PC-3 (cell line): Measurements from ENCODE around the gene MSH6. TPM values are rescaled to one million over a fixed set of nuclear protein-coding genes. Genes with fewer than 3 reads are reported as not detected.

Source experiments
- ATAC-seq: fragments of 200-7000 bp; cut with Tn5 transposase; 2 replicates; pipeline ENCODE4 v1.9.1; 2020; ENCODE audit warnings: mild to moderate bottlenecking, moderate library complexity
- Bru-seq: library from RNA; stranded (reverse); fragments of 400-500 nt; gene quantifications from one replicate; lab custom pipeline; 2021; lab: Mats Ljungman, UMichigan
- BruChase-seq, 2 experiments: library from RNA; stranded (reverse); fragments of 400-500 nt; gene quantifications; one replicate each; lab custom pipeline; 2021; lab: Mats Ljungman, UMichigan
- BruUV-seq: library from RNA; stranded (reverse); fragments of 400-500 nt; replicated peaks from 2 replicates; lab custom pipeline; 2021; lab: Mats Ljungman, UMichigan
- CTCF ChIA-PET: fragments of 300-600 bp; sonication (Branson Sonifier 250); formaldehyde crosslinking; loops from one replicate; lab custom pipeline; 2022; ENCODE audit warnings: antibody characterized with exemption; lab: Charles Lee
- POLR2A ChIA-PET: fragments of 300-600 bp; sonication (Branson Sonifier 250); formaldehyde crosslinking; loops from one replicate; lab custom pipeline; 2022; ENCODE audit warnings: antibody characterized with exemption; ENCODE audit not compliant: unreplicated experiment; lab: Charles Lee
- DNase-seq: peaks from one replicate; pipeline ENCODE4 v3.0.0-alpha.2; 2015
- H2AFZ ChIP-seq: fragments of 300-600 bp; sonication (generic); 2 replicates; pipeline ENCODE4 v1.6.0; 2016; ENCODE audit warnings: antibody characterized with exemption, low read length
- H3F3A ChIP-seq: fragments of 300-600 bp; sonication (generic); one replicate; pipeline ENCODE4 v1.6.0; 2017; ENCODE audit warnings: antibody characterized with exemption, low read length, control low read depth, mild to moderate bottlenecking; ENCODE audit not compliant: unreplicated experiment
- H3K27ac ChIP-seq: fragments of 300-600 bp; sonication (generic); 2 replicates; pipeline ENCODE4 v1.5.1; 2016; ENCODE audit warnings: mild to moderate bottlenecking, low read length
- H3K27me3 ChIP-seq: fragments of 300-600 bp; sonication (generic); 2 replicates; pipeline ENCODE4 v1.6.1; 2016; ENCODE audit warnings: low read length, mixed read lengths
- H3K36me3 ChIP-seq: fragments of 300-600 bp; sonication (generic); 2 replicates; pipeline ENCODE4 v1.6.1; 2016; ENCODE audit warnings: low read depth, mixed run types, low read length, mixed read lengths
- H3K4me1 ChIP-seq: fragments of 300-600 bp; sonication (generic); 2 replicates; pipeline ENCODE4 v1.5.1; 2016; ENCODE audit warnings: low read length; ENCODE audit not compliant: insufficient read depth
- H3K4me2 ChIP-seq: fragments of 300-600 bp; sonication (generic); 2 replicates; pipeline ENCODE4 v1.6.0; 2016; ENCODE audit warnings: low read length
- H3K4me3 ChIP-seq: fragments of 300-600 bp; sonication (generic); 2 replicates; pipeline ENCODE4 v1.5.1; 2016; ENCODE audit warnings: mild to moderate bottlenecking, low read length, mixed read lengths
- H3K79me2 ChIP-seq: fragments of 300-600 bp; sonication (generic); 2 replicates; pipeline ENCODE4 v1.6.1; 2017; ENCODE audit warnings: low read length, mixed read lengths
- H3K9ac ChIP-seq: fragments of 300-600 bp; sonication (generic); 2 replicates; pipeline ENCODE4 v1.6.0; 2016; ENCODE audit warnings: mild to moderate bottlenecking, low read length
- H3K9me2 ChIP-seq: fragments of 300-600 bp; sonication (generic); replicated peaks from 2 replicates; pipeline ENCODE4 v1.6.1; 2016; ENCODE audit warnings: mixed run types, low read length, mixed read lengths
- H3K9me3 ChIP-seq: fragments of 300-600 bp; sonication (generic); 2 replicates; pipeline ENCODE4 v1.6.1; 2016; ENCODE audit warnings: low read length, mixed read lengths
- H4K20me1 ChIP-seq: fragments of 300-600 bp; sonication (generic); 2 replicates; pipeline ENCODE4 v1.6.1; 2016; ENCODE audit warnings: low read length, mixed read lengths
- CTCF ChIP-seq: fragments of 300-600 bp; sonication (generic); conservative IDR thresholded peaks from 2 replicates; pipeline ENCODE4 v1.5.1; 2017; ENCODE audit warnings: antibody characterized with exemption, low read depth, mild to moderate bottlenecking, low read length
- EZH2 ChIP-seq: fragments of 300-600 bp; sonication (generic); IDR thresholded peaks from one replicate; pipeline ENCODE4 v1.6.1; 2017; ENCODE audit warnings: antibody characterized with exemption, mild to moderate bottlenecking, low read length; ENCODE audit not compliant: unreplicated experiment
- EZH2phosphoT487 ChIP-seq: fragments of 300-600 bp; sonication (generic); IDR thresholded peaks from 2 replicates; pipeline ENCODE4 v1.6.1; 2018; ENCODE audit warnings: mild to moderate bottlenecking, antibody characterized with exemption, low read length, borderline replicate concordance
- intact Hi-C: fragments of 100-400 bp; cut with micrococcal nuclease; formaldehyde crosslinking; loops from 2 replicates; pipeline ENCODE4 v1.9.0; 2023
- long read RNA-seq: library from polyadenylated mRNA; unstranded; transcript quantifications from one replicate; pipeline ENCODE4 v2.0.0, GENCODE V29; 2021; ENCODE audit not compliant: unreplicated experiment
- total RNA-seq: library from RNA; depleted of rRNA; stranded (reverse); fragments of >200 nt; gene quantifications from 2 replicates; pipeline ENCODE4 v1.2.3, GENCODE V29; 2014; rRNA removed

The MSH6 gene
- total RNA-seq = 45.5 and 84.9 TPM in 2 replicates
- Bru-seq, nascent RNA = percentile 80 among the genes with signal in this experiment
- BruChase-seq, experiment 1, labeled RNA remaining after a 6-hour chase = percentile 89 among the genes with signal in this experiment
- percentile 88 among the genes with signal in this experiment for BruChase-seq, experiment 2, labeled RNA remaining after a 2-hour chase
- long read RNA-seq, full-length matches to known transcripts = 18 of 42 reads
- long read RNA-seq, partial matches to known transcripts = 21 of 42 reads
- long read RNA-seq, other reads (novel, unspliced or antisense) = 3 of 42 reads

DNA sequence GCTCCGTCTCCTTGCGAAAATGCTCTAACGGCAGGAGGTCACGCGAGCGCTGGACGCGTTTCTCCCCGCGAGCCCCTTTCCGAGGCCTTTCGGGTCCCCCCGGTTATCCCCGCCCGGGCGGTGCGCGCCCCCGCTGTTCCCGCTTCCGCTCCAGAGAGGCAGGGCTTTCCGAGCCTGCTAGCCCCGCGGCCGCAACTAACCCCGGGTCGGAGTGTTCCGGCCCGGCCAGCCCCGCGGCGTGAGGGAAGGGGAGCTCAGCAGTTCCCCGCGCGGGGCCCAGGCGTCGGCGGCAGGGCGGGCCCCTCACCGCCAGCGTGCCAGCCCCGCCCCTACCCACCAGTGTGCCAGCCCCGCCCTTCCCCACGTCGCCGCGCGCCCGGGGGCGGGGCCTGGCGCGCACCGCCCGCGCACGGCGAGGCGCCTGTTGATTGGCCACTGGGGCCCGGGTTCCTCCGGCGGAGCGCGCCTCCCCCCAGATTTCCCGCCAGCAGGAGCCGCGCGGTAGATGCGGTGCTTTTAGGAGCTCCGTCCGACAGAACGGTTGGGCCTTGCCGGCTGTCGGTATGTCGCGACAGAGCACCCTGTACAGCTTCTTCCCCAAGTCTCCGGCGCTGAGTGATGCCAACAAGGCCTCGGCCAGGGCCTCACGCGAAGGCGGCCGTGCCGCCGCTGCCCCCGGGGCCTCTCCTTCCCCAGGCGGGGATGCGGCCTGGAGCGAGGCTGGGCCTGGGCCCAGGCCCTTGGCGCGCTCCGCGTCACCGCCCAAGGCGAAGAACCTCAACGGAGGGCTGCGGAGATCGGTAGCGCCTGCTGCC is at the start of gene MSH6:
TSS of gene MSH6 (plus strand) at position 475 of the 815 bp plus-strand sequence. CDS start at position 564, 89 bp downstream.
- Histone ChIP-seq H3K27me3 (no peaks in the 10 kb centered on the region), H3K79me2 (peaks cover 47% of the 10 kb centered on the region), H2AFZ (peak within 1 kb of the TSS; percentile 100), H4K20me1 (peaks cover 37% of the 10 kb centered on the region), H3K36me3 (peaks cover 5% of the 10 kb centered on the region; the same call in 1 of the 2 replicates), H3K4me1 (peaks cover 28% of the 10 kb centered on the region), H3K9me2 (no peaks in the 10 kb centered on the region), H3K4me3 (peak within 1 kb of the TSS; percentile 79), H3K27ac (peak within 1 kb of the TSS; percentile 61), H3K9me3 (no peaks in the 10 kb centered on the region), H3K9ac (peak within 1 kb of the TSS; percentile 93), H3F3A (no peaks in the 10 kb centered on the region), H3K4me2 (peak within 1 kb of the TSS; percentile 94)
- no TSS peak for BruUV-seq
- intact Hi-C loops = loop anchor here (2.0 kb wide), 1 partner anchor 324 kb away; no protein-coding TSS in a partner anchor
- CTCF ChIA-PET = interaction anchor here (0.6 to 1.0 kb wide), 2 partner anchors 322 to 346 kb away, joined by 3 to 4 read pairs; no protein-coding TSS in a partner anchor
- POLR2A ChIA-PET = interaction anchor here (0.6 kb wide), 1 partner anchor 283 kb away, joined by 4 read pairs; no protein-coding TSS in a partner anchor
- ATAC-seq = peak; percentile 76
- TF ChIP-seq EZH2phosphoT487 = no peak
- TF ChIP-seq CTCF = no peak
- TF ChIP-seq EZH2 = no peak
- DNase-seq = peak; percentile 94

DNA sequence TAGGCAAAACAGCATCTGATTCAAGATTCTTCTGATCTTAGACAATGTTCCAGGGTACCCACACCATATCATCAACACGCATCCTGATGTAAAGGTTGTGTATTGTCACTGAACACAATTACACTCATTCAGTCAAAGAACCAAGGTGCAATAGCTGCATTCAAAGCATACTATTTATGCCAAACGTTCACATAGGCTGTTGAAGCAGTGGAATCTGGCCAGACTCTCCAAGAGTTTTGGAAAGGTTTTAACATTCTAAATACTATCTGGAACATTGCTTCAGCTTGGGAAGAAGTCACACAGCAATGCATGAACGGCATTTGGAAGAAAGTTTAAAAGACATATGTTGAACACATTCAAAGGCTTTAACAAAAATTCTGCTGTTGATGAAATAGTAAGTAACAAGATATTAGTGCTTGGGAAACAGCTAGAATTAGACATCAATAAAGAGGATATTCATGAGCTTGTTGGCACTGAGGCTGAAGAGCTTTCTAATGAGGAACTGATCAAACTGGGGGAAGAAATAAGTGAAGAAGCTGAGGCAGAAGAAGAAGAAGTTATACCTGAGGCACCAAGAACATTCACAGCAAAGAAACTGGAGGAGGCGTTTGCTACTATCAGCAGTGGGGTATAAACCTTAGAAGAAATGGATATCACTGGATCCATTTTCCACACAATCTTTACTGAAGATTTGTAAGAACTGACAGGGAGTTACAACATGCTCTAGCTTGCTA is 47.6 kb upstream of the MSH6 start:
- CTCF ChIA-PET = no interaction called here
- no peaks in the 10 kb centered on the region for H3K9me2 ChIP-seq
- H3K4me1 ChIP-seq = no peaks in the 10 kb centered on the region
- H3F3A ChIP-seq = no peaks in the 10 kb centered on the region
- no TSS peak for BruUV-seq
- no peaks in the 10 kb centered on the region for H3K9me3 ChIP-seq
- no peak overlapping the region for H3K4me3 ChIP-seq
- H4K20me1 ChIP-seq = no peaks in the 10 kb centered on the region
- DNase-seq (no peak), ATAC-seq (no peak)
- H2AFZ ChIP-seq = no peak overlapping the region
- POLR2A ChIA-PET = no interaction called here
- TF ChIP-seq EZH2 (no peak), EZH2phosphoT487 (no peak), CTCF (no peak)
- no peaks in the 10 kb centered on the region for H3K36me3 ChIP-seq
- H3K27ac ChIP-seq = no peak overlapping the region
- no peak overlapping the region for H3K9ac ChIP-seq
- peaks cover 25% of the 10 kb centered on the region for H3K27me3 ChIP-seq
- no peak overlapping the region for H3K4me2 ChIP-seq
- H3K79me2 ChIP-seq = no peaks in the 10 kb centered on the region
- intact Hi-C loops = no loop called here
